HepG2 (cell line): ENCODE data around the gene KCNH1.

Experiments used
- CREM ChIP-seq, 2 experiments: sonication (generic) in 1 of 2; formaldehyde crosslinking in 1 of 2; IDR thresholded peaks; 2 replicates each; pipeline versions ENCODE4 v1.4.0 to v1.6.1; 2016 to 2020; ENCODE audit warnings: antibody characterized with exemption in 1 of 2, mild to moderate bottlenecking in 1 of 2, missing genetic modification reagents in 1 of 2
- KDM1A ChIP-seq: IDR thresholded peaks from 2 replicates; pipeline ENCODE4 v1.6.1; 2016; ENCODE audit warnings: missing compliant biosample characterization
- KDM5B ChIP-seq: sonication (generic); formaldehyde crosslinking; IDR thresholded peaks from 2 replicates; pipeline ENCODE4 v1.4.0; 2020; ENCODE audit warnings: missing genetic modification reagents, mild to moderate bottlenecking, borderline replicate concordance
- KDM6A ChIP-seq: IDR thresholded peaks from 2 replicates; pipeline ENCODE4 v1.6.1; 2016; ENCODE audit warnings: low read depth
- NFE2L2 ChIP-seq: fragments of 150-350 bp; IDR thresholded peaks from 2 replicates; pipeline ENCODE4 v1.6.1; 2014; ENCODE audit warnings: low read length
- PHB2 ChIP-seq: fragments of 450-650 bp; IDR thresholded peaks from 2 replicates; pipeline ENCODE4 v1.6.1; 2018; ENCODE audit not compliant: partially characterized antibody
- PLRG1 ChIP-seq: fragments of 450-650 bp; conservative IDR thresholded peaks from 2 replicates; pipeline ENCODE4 v1.6.1; 2016
- SALL1 ChIP-seq: sonication (generic); formaldehyde crosslinking; IDR thresholded peaks from 2 replicates; pipeline ENCODE4 v1.8.0; 2022; ENCODE audit warnings: mild to moderate bottlenecking, missing genetic modification reagents
- SMC3 ChIP-seq: IDR thresholded peaks from 2 replicates; pipeline ENCODE4 v1.6.1; 2011; ENCODE audit warnings: low read length, improper control_type of control experiment
- ZNF674 ChIP-seq: sonication (generic); formaldehyde crosslinking; IDR thresholded peaks from 2 replicates; pipeline ENCODE4 v1.5.0; 2020; ENCODE audit warnings: low read depth, mild to moderate bottlenecking, missing genetic modification reagents
- TF ChIP-seq, protein P1 (sequence below): sonication (generic); formaldehyde crosslinking; IDR thresholded peaks from 2 replicates; pipeline ENCODE4 v1.4.0; 2020; ENCODE audit warnings: missing genetic modification reagents
- TF ChIP-seq, protein P2 (sequence below): sonication (generic); formaldehyde crosslinking; IDR thresholded peaks from 2 replicates; pipeline ENCODE4 v1.4.0; 2020; ENCODE audit warnings: missing genetic modification reagents
- TF ChIP-seq, protein P3 (sequence below): sonication (generic); IDR thresholded peaks from 2 replicates; pipeline ENCODE4 v1.6.1; 2016; ENCODE audit warnings: low read depth, borderline replicate concordance
- TF ChIP-seq, protein P4 (sequence below): sonication (generic); formaldehyde crosslinking; IDR thresholded peaks from 2 replicates; pipeline ENCODE4 v1.8.1; 2023; ENCODE audit warnings: missing genetic modification reagents, mild to moderate bottlenecking, borderline replicate concordance

DNA sequence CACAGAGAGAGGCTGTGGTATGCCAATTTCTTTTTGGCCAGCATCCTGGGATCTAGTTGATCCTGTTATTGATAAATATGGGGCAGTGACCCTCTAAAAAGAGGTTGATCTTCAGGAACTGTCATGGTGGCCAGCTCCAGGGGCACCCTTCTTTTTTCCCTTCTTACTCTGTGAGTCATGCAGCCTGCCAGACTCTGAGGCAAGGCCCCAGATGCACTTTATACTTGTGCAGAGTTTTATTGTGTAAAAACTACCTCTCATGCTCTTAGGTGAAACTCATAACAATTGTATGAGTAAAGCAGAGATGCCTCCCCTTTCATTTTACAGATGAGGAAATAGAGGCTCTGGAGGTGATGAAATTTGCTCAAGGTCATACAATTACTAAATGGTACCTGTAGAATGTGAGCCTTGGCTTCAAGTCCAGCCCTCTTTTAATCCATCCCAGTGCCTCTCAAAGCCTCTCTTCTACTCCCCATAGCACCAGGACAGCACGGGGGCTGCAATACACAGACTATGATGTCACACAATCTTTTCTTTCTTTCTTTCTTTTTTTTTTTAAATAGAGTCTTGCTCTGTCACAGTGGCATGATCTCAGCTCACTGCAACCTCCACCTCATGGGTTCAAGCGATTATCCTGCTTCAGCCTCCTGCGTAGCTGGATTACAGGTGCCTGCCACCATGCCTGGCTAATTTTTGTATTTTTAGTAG is 387.8 kb downstream of the KCNH1 start:
- TF ChIP-seq CREM (IDR thresholded peaks at IDR 0.05) (no peak), CREM (CRISPR knock-in tag; IDR thresholded peaks at IDR 0.05) (no peak), SALL1 (CRISPR knock-in tag) (no peak), PLRG1 (no peak), SMC3 (no peak), KDM6A (CRISPR knock-in tag) (no peak), NFE2L2 (no peak), KDM1A (CRISPR knock-in tag) (no peak), ZNF674 (CRISPR knock-in tag) (no peak), KDM5B (CRISPR knock-in tag) (no peak), PHB2 (no peak)
- TF ChIP-seq, protein P1, sequence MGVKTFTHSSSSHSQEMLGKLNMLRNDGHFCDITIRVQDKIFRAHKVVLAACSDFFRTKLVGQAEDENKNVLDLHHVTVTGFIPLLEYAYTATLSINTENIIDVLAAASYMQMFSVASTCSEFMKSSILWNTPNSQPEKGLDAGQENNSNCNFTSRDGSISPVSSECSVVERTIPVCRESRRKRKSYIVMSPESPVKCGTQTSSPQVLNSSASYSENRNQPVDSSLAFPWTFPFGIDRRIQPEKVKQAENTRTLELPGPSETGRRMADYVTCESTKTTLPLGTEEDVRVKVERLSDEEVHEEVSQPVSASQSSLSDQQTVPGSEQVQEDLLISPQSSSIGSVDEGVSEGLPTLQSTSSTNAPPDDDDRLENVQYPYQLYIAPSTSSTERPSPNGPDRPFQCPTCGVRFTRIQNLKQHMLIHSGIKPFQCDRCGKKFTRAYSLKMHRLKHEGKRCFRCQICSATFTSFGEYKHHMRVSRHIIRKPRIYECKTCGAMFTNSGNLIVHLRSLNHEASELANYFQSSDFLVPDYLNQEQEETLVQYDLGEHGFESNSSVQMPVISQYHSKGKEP (CRISPR knock-in tag), result no peak
- TF ChIP-seq, protein P2, sequence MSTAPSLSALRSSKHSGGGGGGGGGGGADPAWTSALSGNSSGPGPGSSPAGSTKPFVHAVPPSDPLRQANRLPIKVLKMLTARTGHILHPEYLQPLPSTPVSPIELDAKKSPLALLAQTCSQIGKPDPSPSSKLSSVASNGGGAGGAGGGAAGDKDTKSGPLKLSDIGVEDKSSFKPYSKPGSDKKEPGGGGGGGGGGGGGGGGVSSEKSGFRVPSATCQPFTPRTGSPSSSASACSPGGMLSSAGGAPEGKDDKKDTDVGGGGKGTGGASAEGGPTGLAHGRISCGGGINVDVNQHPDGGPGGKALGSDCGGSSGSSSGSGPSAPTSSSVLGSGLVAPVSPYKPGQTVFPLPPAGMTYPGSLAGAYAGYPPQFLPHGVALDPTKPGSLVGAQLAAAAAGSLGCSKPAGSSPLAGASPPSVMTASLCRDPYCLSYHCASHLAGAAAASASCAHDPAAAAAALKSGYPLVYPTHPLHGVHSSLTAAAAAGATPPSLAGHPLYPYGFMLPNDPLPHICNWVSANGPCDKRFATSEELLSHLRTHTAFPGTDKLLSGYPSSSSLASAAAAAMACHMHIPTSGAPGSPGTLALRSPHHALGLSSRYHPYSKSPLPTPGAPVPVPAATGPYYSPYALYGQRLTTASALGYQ (CRISPR knock-in tag), result no peak
- TF ChIP-seq, protein P3, sequence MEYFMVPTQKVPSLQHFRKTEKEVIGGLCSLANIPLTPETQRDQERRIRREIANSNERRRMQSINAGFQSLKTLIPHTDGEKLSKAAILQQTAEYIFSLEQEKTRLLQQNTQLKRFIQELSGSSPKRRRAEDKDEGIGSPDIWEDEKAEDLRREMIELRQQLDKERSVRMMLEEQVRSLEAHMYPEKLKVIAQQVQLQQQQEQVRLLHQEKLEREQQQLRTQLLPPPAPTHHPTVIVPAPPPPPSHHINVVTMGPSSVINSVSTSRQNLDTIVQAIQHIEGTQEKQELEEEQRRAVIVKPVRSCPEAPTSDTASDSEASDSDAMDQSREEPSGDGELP, result no peak
- TF ChIP-seq, protein P4, sequence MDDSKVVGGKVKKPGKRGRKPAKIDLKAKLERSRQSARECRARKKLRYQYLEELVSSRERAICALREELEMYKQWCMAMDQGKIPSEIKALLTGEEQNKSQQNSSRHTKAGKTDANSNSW (CRISPR knock-in tag), result no peak
